ENCODE data around the gene VARS2.
"Not testable (repeated sequence)": the region's sequence is repeated elsewhere in the genome, so short reads cannot be mapped to it uniquely, and the experiment has no call there.

The VARS2 gene

DNA sequence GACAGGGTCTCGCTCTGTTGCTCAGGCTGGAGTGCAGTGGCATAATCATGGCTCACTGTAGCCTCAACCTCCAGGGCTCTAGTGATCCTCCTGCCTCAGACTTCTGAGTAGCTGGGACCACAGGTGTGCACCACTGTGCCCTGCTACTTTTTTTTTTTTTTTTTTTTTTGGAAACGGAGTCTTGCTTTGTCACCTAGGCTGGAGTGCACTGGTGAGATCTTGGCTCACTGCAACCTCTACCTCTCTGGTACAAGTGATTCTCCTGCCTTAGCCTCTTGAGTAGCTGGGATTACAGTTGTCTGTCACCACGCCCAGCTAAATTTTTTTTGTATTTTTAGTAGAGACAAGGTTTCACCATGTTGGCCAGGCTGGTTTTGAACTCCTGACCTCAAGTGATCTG lies 13.0 kb downstream of the VARS2 start:
- H3K9ac ChIP-seq (ENCODE audit: low read length); H3K4me3 ChIP-seq (ENCODE audit: low read depth, low read length); H2AFZ ChIP-seq (ENCODE audit: insufficient read depth, low read length, poor library complexity); H3K23ac ChIP-seq (ENCODE audit: low read length); H3K14ac ChIP-seq (ENCODE audit: low read length); H3K4me2 ChIP-seq (ENCODE audit: low read length); H2BK12ac ChIP-seq (ENCODE audit: low read length); H4K12ac ChIP-seq (ENCODE audit: low read depth, low read length); H2BK5ac ChIP-seq (ENCODE audit: low read depth, low read length, poor library complexity); H3K9me3 ChIP-seq (ENCODE audit: insufficient read depth, low read depth, low read length); H3K27me3 ChIP-seq (ENCODE audit: insufficient read depth, low read length); H2BK120ac ChIP-seq (ENCODE audit: insufficient read depth, low read length, poor library complexity); H3K79me2 ChIP-seq (ENCODE audit: control insufficient read depth, insufficient read depth, low read length, poor library complexity); H4K8ac ChIP-seq (ENCODE audit: low read depth, low read length); H3K79me1 ChIP-seq (ENCODE audit: low read length); H3K27ac ChIP-seq (ENCODE audit: low read depth, low read length); H3K4me1 ChIP-seq (ENCODE audit: control insufficient read depth in 1 of 2, insufficient read depth in 2 of 2, low read length in 2 of 2); H3K18ac ChIP-seq (ENCODE audit: low read length); H2AK5ac ChIP-seq (ENCODE audit: low read length); H4K91ac ChIP-seq (ENCODE audit: low read depth, low read length); H3K4ac ChIP-seq (ENCODE audit: low read depth, low read length); DNase-seq: not testable (repeated sequence)
- H3K36me3 ChIP-seq (ENCODE audit: control insufficient read depth in 1 of 2, insufficient read depth in 2 of 2, low read length in 2 of 2): peaks cover 21 to 28% of the 10 kb centered on the region in 2 experiments
- WGBS (ENCODE audit: extremely low coverage, insufficient coverage, insufficient read length): no CpG with 5 or more reads among the region's 3 CpGs

DNA sequence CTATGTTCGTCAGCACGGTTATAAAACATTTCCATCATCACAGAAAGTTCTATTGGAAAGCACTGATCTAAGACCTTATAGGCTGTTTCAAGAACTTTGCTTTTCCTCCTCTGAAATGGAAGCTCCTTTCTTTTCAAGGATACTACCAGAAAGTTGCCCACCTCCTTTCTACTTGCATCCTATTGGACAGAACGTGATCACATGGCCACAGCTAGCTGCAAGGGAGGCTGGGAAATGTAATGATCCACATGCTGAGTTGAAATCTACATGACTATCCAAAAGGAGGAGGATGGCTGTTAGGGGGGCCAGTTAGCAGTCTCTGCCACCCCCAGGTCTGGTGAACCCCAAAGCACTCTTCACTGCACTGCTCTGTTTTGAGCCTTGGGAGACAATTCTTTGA lies 14.6 kb downstream of the VARS2 start:
- no CpG with 5 or more reads among the region's 3 CpGs for WGBS (ENCODE audit: extremely low coverage, insufficient coverage, insufficient read length)
- H3K27ac ChIP-seq (ENCODE audit: low read depth, low read length): no peak overlapping the region
- no peak overlapping the region for H4K91ac ChIP-seq (ENCODE audit: low read depth, low read length)

DNA sequence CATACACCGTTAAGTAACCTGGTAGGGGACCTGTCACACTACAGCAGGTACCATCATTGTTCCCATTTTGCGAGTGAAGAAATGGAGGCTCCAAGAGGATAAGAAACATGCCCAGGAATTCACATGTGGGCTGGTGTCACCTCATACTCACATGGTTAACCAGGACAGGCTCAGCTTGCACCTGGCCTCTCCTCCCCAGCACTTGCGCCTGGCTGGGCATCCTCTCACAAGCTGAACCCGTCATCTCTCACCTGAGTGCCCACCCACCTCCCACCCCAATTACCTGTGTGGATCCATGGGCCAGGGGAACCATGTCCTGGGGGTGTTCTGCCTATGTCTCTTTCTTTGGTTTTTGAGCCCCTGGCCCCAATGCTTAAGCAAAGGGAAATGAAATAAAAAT lies 16.5 kb downstream of the VARS2 start:
- H3K36me3 ChIP-seq (ENCODE audit: control insufficient read depth in 1 of 2, insufficient read depth in 2 of 2, low read length in 2 of 2): peaks cover 10 to 13% of the 10 kb centered on the region in 2 experiments
- no peak overlapping the region for H3K14ac ChIP-seq (ENCODE audit: low read length)
- no peaks in the 10 kb centered on the region for H3K27me3 ChIP-seq (ENCODE audit: insufficient read depth, low read length)
- H3K18ac ChIP-seq (ENCODE audit: low read length): no peak overlapping the region
- no peak overlapping the region for H3K4ac ChIP-seq (ENCODE audit: low read depth, low read length)
- no peak overlapping the region for H4K8ac ChIP-seq (ENCODE audit: low read depth, low read length)
- H2AFZ ChIP-seq (ENCODE audit: insufficient read depth, low read length, poor library complexity): no peak overlapping the region
- H3K9ac ChIP-seq (ENCODE audit: low read length): no peak overlapping the region
- H4K91ac ChIP-seq (ENCODE audit: low read depth, low read length): no peak overlapping the region
- H2AK5ac ChIP-seq (ENCODE audit: low read length): no peak overlapping the region
- H3K4me3 ChIP-seq (ENCODE audit: low read depth, low read length): no peak overlapping the region
- WGBS (ENCODE audit: extremely low coverage, insufficient coverage, insufficient read length): no CpG with 5 or more reads among the region's 4 CpGs
- no peak overlapping the region for H3K23ac ChIP-seq (ENCODE audit: low read length)
- H3K4me1 ChIP-seq (ENCODE audit: control insufficient read depth in 1 of 2, insufficient read depth in 2 of 2, low read length in 2 of 2): peaks cover 4 to 7% of the 10 kb centered on the region in 2 experiments
- DNase-seq: no peak
- no peak overlapping the region for H3K4me2 ChIP-seq (ENCODE audit: low read length)
- H2BK120ac ChIP-seq (ENCODE audit: insufficient read depth, low read length, poor library complexity): no peak overlapping the region
- no peaks in the 10 kb centered on the region for H3K79me2 ChIP-seq (ENCODE audit: control insufficient read depth, insufficient read depth, low read length, poor library complexity)
- no peak overlapping the region for H4K12ac ChIP-seq (ENCODE audit: low read depth, low read length)
- no peak overlapping the region for H2BK5ac ChIP-seq (ENCODE audit: low read depth, low read length, poor library complexity)
- no peaks in the 10 kb centered on the region for H3K79me1 ChIP-seq (ENCODE audit: low read length)
- no peak overlapping the region for H2BK12ac ChIP-seq (ENCODE audit: low read length)
- H3K9me3 ChIP-seq (ENCODE audit: insufficient read depth, low read depth, low read length): peaks cover 4% of the 10 kb centered on the region
- H3K27ac ChIP-seq (ENCODE audit: low read depth, low read length): no peak overlapping the region

More for the DNA sequence above, 14.6 kb downstream of the VARS2 start:
- Histone ChIP-seq H3K18ac (ENCODE audit: low read length) (no peak overlapping the region), H3K79me1 (ENCODE audit: low read length) (no peaks in the 10 kb centered on the region), H3K9ac (ENCODE audit: low read length) (no peak overlapping the region), H3K79me2 (ENCODE audit: control insufficient read depth, insufficient read depth, low read length, poor library complexity) (no peaks in the 10 kb centered on the region), H2AFZ (ENCODE audit: insufficient read depth, low read length, poor library complexity) (no peak overlapping the region), H3K4me1 (ENCODE audit: control insufficient read depth in 1 of 2, insufficient read depth in 2 of 2, low read length in 2 of 2) (peaks cover 4 to 7% of the 10 kb centered on the region in 2 experiments), H2BK120ac (ENCODE audit: insufficient read depth, low read length, poor library complexity) (no peak overlapping the region), H3K36me3 (ENCODE audit: control insufficient read depth in 1 of 2, insufficient read depth in 2 of 2, low read length in 2 of 2) (peaks cover 11 to 16% of the 10 kb centered on the region in 2 experiments), H3K4ac (ENCODE audit: low read depth, low read length) (no peak overlapping the region), H3K4me3 (ENCODE audit: low read depth, low read length) (no peak overlapping the region), H3K14ac (ENCODE audit: low read length) (no peak overlapping the region), H3K23ac (ENCODE audit: low read length) (no peak overlapping the region), H4K12ac (ENCODE audit: low read depth, low read length) (no peak overlapping the region), H3K9me3 (ENCODE audit: insufficient read depth, low read depth, low read length) (peaks cover 4% of the 10 kb centered on the region), H2BK5ac (ENCODE audit: low read depth, low read length, poor library complexity) (no peak overlapping the region), H3K4me2 (ENCODE audit: low read length) (no peak overlapping the region), H4K8ac (ENCODE audit: low read depth, low read length) (no peak overlapping the region), H2AK5ac (ENCODE audit: low read length) (no peak overlapping the region), H2BK12ac (ENCODE audit: low read length) (no peak overlapping the region), H3K27me3 (ENCODE audit: insufficient read depth, low read length) (no peaks in the 10 kb centered on the region)
- no peak for DNase-seq

DNA sequence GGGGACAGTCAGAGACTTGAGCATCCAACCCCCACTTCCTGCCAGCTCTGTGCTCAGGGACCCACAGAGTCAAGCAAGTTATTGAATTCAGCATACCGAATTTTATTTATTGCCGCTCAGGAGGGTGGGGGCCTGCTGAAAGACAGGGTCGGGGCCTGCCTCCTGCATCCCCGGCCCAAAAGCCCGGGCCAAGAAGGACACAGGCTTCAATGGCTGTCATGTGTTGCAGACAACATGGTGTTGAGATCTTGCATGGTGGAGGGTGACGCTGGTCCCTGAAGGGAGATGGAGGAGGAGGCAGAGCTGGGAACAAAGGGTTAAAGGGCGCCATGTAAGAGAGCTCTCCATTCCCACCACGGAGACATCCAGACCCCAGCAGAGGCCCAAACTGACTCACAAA lies 17.2 kb downstream of the VARS2 start:
- Histone ChIP-seq H2AK5ac (ENCODE audit: low read length) (no peak overlapping the region), H3K27ac (ENCODE audit: low read depth, low read length) (no peak overlapping the region), H2BK12ac (ENCODE audit: low read length) (no peak overlapping the region), H3K4ac (ENCODE audit: low read depth, low read length) (no peak overlapping the region), H2BK120ac (ENCODE audit: insufficient read depth, low read length, poor library complexity) (no peak overlapping the region), H3K27me3 (ENCODE audit: insufficient read depth, low read length) (no peaks in the 10 kb centered on the region), H2AFZ (ENCODE audit: insufficient read depth, low read length, poor library complexity) (no peak overlapping the region), H3K79me2 (ENCODE audit: control insufficient read depth, insufficient read depth, low read length, poor library complexity) (no peaks in the 10 kb centered on the region), H3K4me3 (ENCODE audit: low read depth, low read length) (no peak overlapping the region), H3K14ac (ENCODE audit: low read length) (no peak overlapping the region), H3K79me1 (ENCODE audit: low read length) (no peaks in the 10 kb centered on the region), H3K18ac (ENCODE audit: low read length) (no peak overlapping the region), H4K8ac (ENCODE audit: low read depth, low read length) (no peak overlapping the region), H3K4me2 (ENCODE audit: low read length) (no peak overlapping the region), H3K9me3 (ENCODE audit: insufficient read depth, low read depth, low read length) (peaks cover 4% of the 10 kb centered on the region), H2BK5ac (ENCODE audit: low read depth, low read length, poor library complexity) (no peak overlapping the region), H4K91ac (ENCODE audit: low read depth, low read length) (no peak overlapping the region), H4K12ac (ENCODE audit: low read depth, low read length) (no peak overlapping the region), H3K23ac (ENCODE audit: low read length) (no peak overlapping the region), H3K9ac (ENCODE audit: low read length) (no peak overlapping the region), H3K36me3 (ENCODE audit: control insufficient read depth in 1 of 2, insufficient read depth in 2 of 2, low read length in 2 of 2) (peaks cover 3 to 5% of the 10 kb centered on the region in 2 experiments), H3K4me1 (ENCODE audit: control insufficient read depth in 1 of 2, insufficient read depth in 2 of 2, low read length in 2 of 2) (peaks cover 4 to 7% of the 10 kb centered on the region in 2 experiments)
- no CpG with 5 or more reads among the region's 8 CpGs for WGBS (ENCODE audit: extremely low coverage, insufficient coverage, insufficient read length)
- no peak for DNase-seq

All from trophoblast cell (in vitro differentiated cells and primary cell).